Erythroblast (primary cell): ENCODE data around the gene EIF4E.

Experiments used
- GATA1 ChIP-seq: IDR thresholded peaks from 2 replicates; pipeline ENCODE4 v1.6.1; 2011; ENCODE audit warnings: low read depth, mild to moderate bottlenecking, control low read depth, low read length, moderate library complexity
- POLR2A ChIP-seq: IDR thresholded peaks from 2 replicates; pipeline ENCODE4 v1.6.1; 2011; ENCODE audit warnings: mild to moderate bottlenecking, low read length

- no peak for TF ChIP-seq POLR2A
- TF ChIP-seq GATA1: no peak
These were observed 23.1 kb downstream of the EIF4E start for GRCh38 chr4:98905839-98906238.
